ENCODE results near the gene TCP11L2. TPM values are rescaled to one million over a fixed set of nuclear protein-coding genes. Genes with fewer than 3 reads are reported as not detected.

TCP11L2 gene
- total and polyA plus RNA-seq, 2 of the 13 experiments (the other 11 are each of a cell fraction or from before 2014, with no cell fraction given) = 4.6 to 24.1 TPM

- TF ChIP-seq ZSCAN29 (CRISPR knock-in tag; conservative IDR thresholded peaks at IDR 0.05) = no peak
- no peak for TF ChIP-seq DRAP1 (CRISPR knock-in tag; IDR thresholded peaks at IDR 0.05)
- TF ChIP-seq KLF15 (CRISPR knock-in tag; IDR thresholded peaks at IDR 0.05; ENCODE audit: borderline replicate concordance) = no peak
- TF ChIP-seq HDAC2 (CRISPR knock-in tag; IDR thresholded peaks at IDR 0.05) = 0 out of 2 replicates have a peak, but pooled peaks have one; percentile 12
- no peak for TF ChIP-seq GATA4 (IDR thresholded peaks at IDR 0.05; ENCODE audit: borderline replicate concordance, low read depth)
- no peak for TF ChIP-seq ZNF577 (CRISPR knock-in tag; IDR thresholded peaks at IDR 0.05; ENCODE audit: borderline replicate concordance, low read depth)
- no peak for TF ChIP-seq SAFB2 (CRISPR knock-in tag; IDR thresholded peaks at IDR 0.05; ENCODE audit: borderline replicate concordance, low read depth)
- no peak for TF ChIP-seq U2AF1 (optimal IDR thresholded peaks at IDR 0.05; ENCODE audit: low read depth, low read length)
- TF ChIP-seq MEIS1 (CRISPR knock-in tag; IDR thresholded peaks at IDR 0.05; ENCODE audit: borderline replicate concordance) = no peak
- TF ChIP-seq EP300 (IDR thresholded peaks at IDR 0.05; ENCODE audit: low read depth in 2 of 2, low read length in 2 of 2) = peak in 1 of 2 experiments; percentile 51; a peak in 1 of 4 replicates
- TF ChIP-seq EP300 (CRISPR knock-in tag; IDR thresholded peaks at IDR 0.05; ENCODE audit: borderline replicate concordance) = no peak
- TF ChIP-seq TSC22D2 (CRISPR knock-in tag; IDR thresholded peaks at IDR 0.05; ENCODE audit: borderline replicate concordance) = no peak
- TF ChIP-seq ZNF709 (CRISPR knock-in tag; IDR thresholded peaks at IDR 0.05) = no peak
- TF ChIP-seq ZNF510 (CRISPR knock-in tag; IDR thresholded peaks at IDR 0.05; ENCODE audit: low read depth) = no peak
- peak; percentile 57; the same call in 1 of the 2 replicates for TF ChIP-seq MEF2D (CRISPR knock-in tag; IDR thresholded peaks at IDR 0.05)
- TF ChIP-seq TEAD3 (CRISPR knock-in tag; optimal IDR thresholded peaks at IDR 0.05; ENCODE audit: borderline replicate concordance) = no peak
- no peak for TF ChIP-seq HOXA7 (CRISPR knock-in tag; IDR thresholded peaks at IDR 0.05)
- TF ChIP-seq NCOA2 (CRISPR knock-in tag; IDR thresholded peaks at IDR 0.05) = no peak; the same call in 1 of the 2 replicates
- no peak for TF ChIP-seq ZNF496 (CRISPR knock-in tag; IDR thresholded peaks at IDR 0.05; ENCODE audit: insufficient replicate concordance)
- TF ChIP-seq, protein P1, sequence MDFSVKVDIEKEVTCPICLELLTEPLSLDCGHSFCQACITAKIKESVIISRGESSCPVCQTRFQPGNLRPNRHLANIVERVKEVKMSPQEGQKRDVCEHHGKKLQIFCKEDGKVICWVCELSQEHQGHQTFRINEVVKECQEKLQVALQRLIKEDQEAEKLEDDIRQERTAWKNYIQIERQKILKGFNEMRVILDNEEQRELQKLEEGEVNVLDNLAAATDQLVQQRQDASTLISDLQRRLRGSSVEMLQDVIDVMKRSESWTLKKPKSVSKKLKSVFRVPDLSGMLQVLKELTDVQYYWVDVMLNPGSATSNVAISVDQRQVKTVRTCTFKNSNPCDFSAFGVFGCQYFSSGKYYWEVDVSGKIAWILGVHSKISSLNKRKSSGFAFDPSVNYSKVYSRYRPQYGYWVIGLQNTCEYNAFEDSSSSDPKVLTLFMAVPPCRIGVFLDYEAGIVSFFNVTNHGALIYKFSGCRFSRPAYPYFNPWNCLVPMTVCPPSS (IDR thresholded peaks at IDR 0.05) = no peak
- no peak for TF ChIP-seq ZNF615 (CRISPR knock-in tag; IDR thresholded peaks at IDR 0.05; ENCODE audit: borderline replicate concordance)
- no peak for TF ChIP-seq ZBTB1 (CRISPR knock-in tag; IDR thresholded peaks at IDR 0.05; ENCODE audit: borderline replicate concordance)
- no peak for TF ChIP-seq SRSF4 (IDR thresholded peaks at IDR 0.05; ENCODE audit: low read depth, low read length, poor library complexity, severe bottlenecking)
- TF ChIP-seq, protein P2, sequence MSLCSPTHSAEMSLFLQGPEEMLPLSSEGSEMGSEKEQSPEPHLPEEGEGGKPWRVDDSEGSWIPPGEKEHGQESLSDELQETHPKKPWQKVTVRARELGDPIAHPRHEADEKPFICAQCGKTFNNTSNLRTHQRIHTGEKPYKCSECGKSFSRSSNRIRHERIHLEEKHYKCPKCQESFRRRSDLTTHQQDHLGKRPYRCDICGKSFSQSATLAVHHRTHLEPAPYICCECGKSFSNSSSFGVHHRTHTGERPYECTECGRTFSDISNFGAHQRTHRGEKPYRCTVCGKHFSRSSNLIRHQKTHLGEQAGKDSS (CRISPR knock-in tag; IDR thresholded peaks at IDR 0.05; ENCODE audit: borderline replicate concordance, low read depth) = no peak
- TF ChIP-seq ZNF749 (CRISPR knock-in tag; IDR thresholded peaks at IDR 0.05; ENCODE audit: borderline replicate concordance) = no peak
- no peak for TF ChIP-seq ZBTB44 (CRISPR knock-in tag; IDR thresholded peaks at IDR 0.05)
- TF ChIP-seq ZNF34 (CRISPR knock-in tag; IDR thresholded peaks at IDR 0.05; ENCODE audit: borderline replicate concordance) = no peak
Measured at GRCh38 chr12:106296179-106296877, 6.2 kb upstream of the TCP11L2 start (continued).
